K562 (cell line): ENCODE results near the gene MAZ. TPM values are rescaled to one million over a fixed set of nuclear protein-coding genes. Genes with fewer than 3 reads are reported as not detected.

Experiments used
- HMG20A ChIP-seq: fragments of 450-650 bp; formaldehyde crosslinking; conservative IDR thresholded peaks from 2 replicates; pipeline ENCODE4 v1.4.0; 2020; ENCODE audit warnings: mild to moderate bottlenecking, mixed read lengths
- ILK ChIP-seq: fragments of 450-650 bp; IDR thresholded peaks from 2 replicates; pipeline ENCODE4 v1.6.1; 2016; ENCODE audit warnings: missing genetic modification characterization, low read depth, mild to moderate bottlenecking, missing compliant biosample characterization, moderate library complexity, borderline replicate concordance
- MAZ ChIP-seq, 2 experiments: fragments of 450-650 bp in 1 of 2; sonication (generic) in 1 of 2; formaldehyde crosslinking; IDR thresholded peaks in 1 of 2; conservative IDR thresholded peaks in 1 of 2; 2 replicates each; pipeline versions ENCODE4 v1.4.0 to v1.5.0; 2020; ENCODE audit warnings: mild to moderate bottlenecking in 1 of 2, missing genetic modification reagents in 1 of 2
- NR2F6 ChIP-seq: fragments of 450-650 bp; formaldehyde crosslinking; IDR thresholded peaks from 2 replicates; pipeline ENCODE4 v1.4.0; 2020; ENCODE audit warnings: mild to moderate bottlenecking
- polyA plus RNA-seq, 8 experiments: library from polyadenylated mRNA; depleted of rRNA in 4 of 8; stranded (reverse) in 5 of 8; unstranded in 3 of 8; fragments of >200 nt; fragmentation: Nextera tagmentation in 2 of 8; fragmentation: Illumina TruSeq in 1 of 8; extraction: Ambion mirVana in 2 of 8; extraction: Trizol in 1 of 8; gene quantifications; 2 replicates each; pipeline versions ENCODE4 v1.2.1 to v1.2.3, GENCODE V29; 2011 to 2014; ENCODE audit warnings: inconsistent platforms in 1 of 8, missing spikeins in 1 of 8
- total RNA-seq, 7 experiments: library from RNA; depleted of rRNA in 6 of 7; stranded (reverse); fragments of >200 nt in 6 of 7; fragmentation: Illumina TruSeq in 2 of 7; extraction: Trizol in 2 of 7; gene quantifications; 2 replicates each; pipeline versions ENCODE4 v1.2.1 to v1.2.3, GENCODE V29; 2011 to 2021; ENCODE audit warnings: low replicate concordance in 1 of 7
- TF ChIP-seq, protein P1 (sequence below): fragments of 450-650 bp; formaldehyde crosslinking; IDR thresholded peaks from 2 replicates; pipeline ENCODE4 v1.4.0; 2020; ENCODE audit warnings: mild to moderate bottlenecking, moderate library complexity
- TF ChIP-seq, protein P2 (sequence below): sonication (generic); formaldehyde crosslinking; IDR thresholded peaks from 2 replicates; pipeline ENCODE4 v1.8.0; 2022; ENCODE audit warnings: mild to moderate bottlenecking, missing genetic modification reagents, borderline replicate concordance
- TF ChIP-seq, protein P3 (sequence below): fragments of 250-450 bp; sonication (Bioruptor Pico); IDR thresholded peaks from 2 replicates; pipeline ENCODE4 v1.5.0; 2021; ENCODE audit warnings: mild to moderate bottlenecking, moderate library complexity
- TF ChIP-seq, protein P4 (sequence below): fragments of 200-800 bp; sonication (Bioruptor generic); IDR thresholded peaks from 2 replicates; pipeline ENCODE4 v1.6.1; 2016; ENCODE audit warnings: missing genetic modification characterization, missing compliant biosample characterization

MAZ gene
- total and polyA plus RNA-seq, 9 of the 15 experiments (the other 6 are each of a cell fraction or from before 2014, with no cell fraction given): 45.4 to 532 (median 250) TPM

DNA sequence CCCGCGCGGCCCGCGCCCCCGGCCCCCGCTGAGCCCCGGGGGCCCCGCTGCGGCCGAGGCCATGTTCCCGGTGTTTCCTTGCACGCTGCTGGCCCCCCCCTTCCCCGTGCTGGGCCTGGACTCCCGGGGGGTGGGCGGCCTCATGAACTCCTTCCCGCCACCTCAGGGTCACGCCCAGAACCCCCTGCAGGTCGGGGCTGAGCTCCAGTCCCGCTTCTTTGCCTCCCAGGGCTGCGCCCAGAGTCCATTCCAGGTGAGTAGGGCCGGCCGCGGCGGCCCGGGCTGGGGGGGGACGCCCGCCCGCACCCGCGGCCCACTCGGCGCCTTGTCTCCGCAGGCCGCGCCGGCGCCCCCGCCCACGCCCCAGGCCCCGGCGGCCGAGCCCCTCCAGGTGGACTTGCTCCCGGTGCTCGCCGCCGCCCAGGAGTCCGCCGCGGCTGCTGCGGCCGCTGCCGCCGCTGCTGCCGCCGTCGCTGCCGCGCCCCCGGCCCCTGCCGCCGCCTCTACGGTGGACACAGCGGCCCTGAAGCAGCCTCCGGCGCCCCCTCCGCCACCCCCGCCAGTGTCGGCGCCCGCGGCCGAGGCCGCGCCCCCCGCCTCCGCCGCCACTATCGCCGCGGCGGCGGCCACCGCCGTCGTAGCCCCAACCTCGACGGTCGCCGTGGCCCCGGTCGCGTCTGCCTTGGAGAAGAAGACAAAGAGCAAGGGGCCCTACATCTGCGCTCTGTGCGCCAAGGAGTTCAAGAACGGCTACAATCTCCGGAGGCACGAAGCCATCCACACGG, 504 bp downstream of the MAZ start (continued):
- TF ChIP-seq, protein P1, sequence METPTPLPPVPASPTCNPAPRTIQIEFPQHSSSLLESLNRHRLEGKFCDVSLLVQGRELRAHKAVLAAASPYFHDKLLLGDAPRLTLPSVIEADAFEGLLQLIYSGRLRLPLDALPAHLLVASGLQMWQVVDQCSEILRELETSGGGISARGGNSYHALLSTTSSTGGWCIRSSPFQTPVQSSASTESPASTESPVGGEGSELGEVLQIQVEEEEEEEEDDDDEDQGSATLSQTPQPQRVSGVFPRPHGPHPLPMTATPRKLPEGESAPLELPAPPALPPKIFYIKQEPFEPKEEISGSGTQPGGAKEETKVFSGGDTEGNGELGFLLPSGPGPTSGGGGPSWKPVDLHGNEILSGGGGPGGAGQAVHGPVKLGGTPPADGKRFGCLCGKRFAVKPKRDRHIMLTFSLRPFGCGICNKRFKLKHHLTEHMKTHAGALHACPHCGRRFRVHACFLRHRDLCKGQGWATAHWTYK (CRISPR knock-in tag): 0 out of 2 replicates have a peak, but pooled peaks have one; percentile 29
- no peak for TF ChIP-seq HMG20A (CRISPR knock-in tag)
- no peak for TF ChIP-seq NR2F6 (CRISPR knock-in tag)
- TF ChIP-seq, protein P2, sequence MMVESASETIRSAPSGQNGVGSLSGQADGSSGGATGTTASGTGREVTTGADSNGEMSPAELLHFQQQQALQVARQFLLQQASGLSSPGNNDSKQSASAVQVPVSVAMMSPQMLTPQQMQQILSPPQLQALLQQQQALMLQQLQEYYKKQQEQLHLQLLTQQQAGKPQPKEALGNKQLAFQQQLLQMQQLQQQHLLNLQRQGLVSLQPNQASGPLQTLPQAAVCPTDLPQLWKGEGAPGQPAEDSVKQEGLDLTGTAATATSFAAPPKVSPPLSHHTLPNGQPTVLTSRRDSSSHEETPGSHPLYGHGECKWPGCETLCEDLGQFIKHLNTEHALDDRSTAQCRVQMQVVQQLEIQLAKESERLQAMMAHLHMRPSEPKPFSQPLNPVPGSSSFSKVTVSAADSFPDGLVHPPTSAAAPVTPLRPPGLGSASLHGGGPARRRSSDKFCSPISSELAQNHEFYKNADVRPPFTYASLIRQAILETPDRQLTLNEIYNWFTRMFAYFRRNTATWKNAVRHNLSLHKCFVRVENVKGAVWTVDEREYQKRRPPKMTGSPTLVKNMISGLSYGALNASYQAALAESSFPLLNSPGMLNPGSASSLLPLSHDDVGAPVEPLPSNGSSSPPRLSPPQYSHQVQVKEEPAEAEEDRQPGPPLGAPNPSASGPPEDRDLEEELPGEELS (CRISPR knock-in tag): no peak
- peak in 1 of 2 experiments; percentile 70; a peak in 2 of 4 replicates for TF ChIP-seq MAZ (CRISPR knock-in tag; conservative IDR thresholded peaks at IDR 0.05 in 1 of 2, IDR thresholded peaks at IDR 0.05 in 1 of 2)
- TF ChIP-seq ILK (tag): no peak
- TF ChIP-seq, protein P3, sequence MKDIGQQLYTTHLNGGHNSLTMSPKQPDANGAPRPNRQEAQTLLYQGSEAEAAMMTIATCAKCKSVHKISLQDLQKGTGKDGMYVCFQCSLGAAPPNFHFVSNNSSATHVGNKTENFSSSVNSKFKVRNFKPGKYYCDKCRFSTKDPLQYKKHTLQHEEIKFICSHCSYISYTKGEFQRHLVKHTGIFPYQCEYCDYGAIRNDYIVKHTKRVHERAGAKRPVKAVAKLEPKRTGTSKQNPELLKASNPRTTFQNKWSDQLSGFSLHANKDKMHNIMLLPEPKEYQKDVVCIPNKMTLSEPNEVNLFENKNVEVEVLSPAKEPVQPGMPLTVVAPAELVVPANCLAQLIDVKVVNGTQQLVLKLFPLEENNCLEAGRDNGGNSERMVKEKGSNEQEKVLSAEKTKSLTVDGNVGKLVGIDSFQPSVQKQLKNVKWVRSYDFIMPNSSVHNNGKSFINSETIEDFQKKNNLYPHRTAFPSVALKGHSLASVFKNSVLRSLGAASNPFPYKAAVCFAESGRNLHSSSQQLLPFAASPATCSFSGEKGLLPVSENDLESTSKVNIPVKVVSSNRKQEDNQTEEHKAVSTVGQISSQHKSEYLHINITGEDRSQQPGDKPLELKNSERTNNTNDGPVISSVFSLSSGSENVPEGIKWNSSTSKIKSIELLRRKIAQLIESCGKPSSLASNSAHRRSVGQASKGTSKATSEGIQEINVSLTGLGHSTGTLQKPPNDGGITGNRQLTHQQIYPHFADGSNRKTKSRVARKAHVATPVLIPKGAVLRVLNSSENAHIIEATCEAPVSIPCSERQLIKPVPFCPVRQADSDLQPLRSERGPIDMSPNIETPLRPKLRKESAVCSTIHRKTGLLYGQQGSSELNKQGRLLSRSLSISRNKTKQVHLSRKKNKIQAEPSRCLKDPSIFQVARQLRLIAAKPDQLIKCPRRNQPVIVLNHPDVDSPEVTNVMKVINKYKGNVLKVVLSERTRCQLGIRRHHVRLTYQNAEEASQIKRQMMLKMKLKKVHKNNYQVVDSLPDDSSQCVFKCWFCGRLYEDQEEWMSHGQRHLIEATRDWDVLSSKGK: no peak
- TF ChIP-seq, protein P4, sequence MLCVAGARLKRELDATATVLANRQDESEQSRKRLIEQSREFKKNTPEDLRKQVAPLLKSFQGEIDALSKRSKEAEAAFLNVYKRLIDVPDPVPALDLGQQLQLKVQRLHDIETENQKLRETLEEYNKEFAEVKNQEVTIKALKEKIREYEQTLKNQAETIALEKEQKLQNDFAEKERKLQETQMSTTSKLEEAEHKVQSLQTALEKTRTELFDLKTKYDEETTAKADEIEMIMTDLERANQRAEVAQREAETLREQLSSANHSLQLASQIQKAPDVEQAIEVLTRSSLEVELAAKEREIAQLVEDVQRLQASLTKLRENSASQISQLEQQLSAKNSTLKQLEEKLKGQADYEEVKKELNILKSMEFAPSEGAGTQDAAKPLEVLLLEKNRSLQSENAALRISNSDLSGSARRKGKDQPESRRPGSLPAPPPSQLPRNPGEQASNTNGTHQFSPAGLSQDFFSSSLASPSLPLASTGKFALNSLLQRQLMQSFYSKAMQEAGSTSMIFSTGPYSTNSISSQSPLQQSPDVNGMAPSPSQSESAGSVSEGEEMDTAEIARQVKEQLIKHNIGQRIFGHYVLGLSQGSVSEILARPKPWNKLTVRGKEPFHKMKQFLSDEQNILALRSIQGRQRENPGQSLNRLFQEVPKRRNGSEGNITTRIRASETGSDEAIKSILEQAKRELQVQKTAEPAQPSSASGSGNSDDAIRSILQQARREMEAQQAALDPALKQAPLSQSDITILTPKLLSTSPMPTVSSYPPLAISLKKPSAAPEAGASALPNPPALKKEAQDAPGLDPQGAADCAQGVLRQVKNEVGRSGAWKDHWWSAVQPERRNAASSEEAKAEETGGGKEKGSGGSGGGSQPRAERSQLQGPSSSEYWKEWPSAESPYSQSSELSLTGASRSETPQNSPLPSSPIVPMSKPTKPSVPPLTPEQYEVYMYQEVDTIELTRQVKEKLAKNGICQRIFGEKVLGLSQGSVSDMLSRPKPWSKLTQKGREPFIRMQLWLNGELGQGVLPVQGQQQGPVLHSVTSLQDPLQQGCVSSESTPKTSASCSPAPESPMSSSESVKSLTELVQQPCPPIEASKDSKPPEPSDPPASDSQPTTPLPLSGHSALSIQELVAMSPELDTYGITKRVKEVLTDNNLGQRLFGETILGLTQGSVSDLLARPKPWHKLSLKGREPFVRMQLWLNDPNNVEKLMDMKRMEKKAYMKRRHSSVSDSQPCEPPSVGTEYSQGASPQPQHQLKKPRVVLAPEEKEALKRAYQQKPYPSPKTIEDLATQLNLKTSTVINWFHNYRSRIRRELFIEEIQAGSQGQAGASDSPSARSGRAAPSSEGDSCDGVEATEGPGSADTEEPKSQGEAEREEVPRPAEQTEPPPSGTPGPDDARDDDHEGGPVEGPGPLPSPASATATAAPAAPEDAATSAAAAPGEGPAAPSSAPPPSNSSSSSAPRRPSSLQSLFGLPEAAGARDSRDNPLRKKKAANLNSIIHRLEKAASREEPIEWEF: no peak
